Dedifferentiated amniotic fluid mesenchymal stem cell (primary cell): ENCODE data around the gene SP3.

Source experiments
- DNase-seq: peaks from one replicate; pipeline ENCODE4 v3.0.0-alpha.2; 2016; ENCODE audit errors: extremely low spot score

Gene SP3

DNA sequence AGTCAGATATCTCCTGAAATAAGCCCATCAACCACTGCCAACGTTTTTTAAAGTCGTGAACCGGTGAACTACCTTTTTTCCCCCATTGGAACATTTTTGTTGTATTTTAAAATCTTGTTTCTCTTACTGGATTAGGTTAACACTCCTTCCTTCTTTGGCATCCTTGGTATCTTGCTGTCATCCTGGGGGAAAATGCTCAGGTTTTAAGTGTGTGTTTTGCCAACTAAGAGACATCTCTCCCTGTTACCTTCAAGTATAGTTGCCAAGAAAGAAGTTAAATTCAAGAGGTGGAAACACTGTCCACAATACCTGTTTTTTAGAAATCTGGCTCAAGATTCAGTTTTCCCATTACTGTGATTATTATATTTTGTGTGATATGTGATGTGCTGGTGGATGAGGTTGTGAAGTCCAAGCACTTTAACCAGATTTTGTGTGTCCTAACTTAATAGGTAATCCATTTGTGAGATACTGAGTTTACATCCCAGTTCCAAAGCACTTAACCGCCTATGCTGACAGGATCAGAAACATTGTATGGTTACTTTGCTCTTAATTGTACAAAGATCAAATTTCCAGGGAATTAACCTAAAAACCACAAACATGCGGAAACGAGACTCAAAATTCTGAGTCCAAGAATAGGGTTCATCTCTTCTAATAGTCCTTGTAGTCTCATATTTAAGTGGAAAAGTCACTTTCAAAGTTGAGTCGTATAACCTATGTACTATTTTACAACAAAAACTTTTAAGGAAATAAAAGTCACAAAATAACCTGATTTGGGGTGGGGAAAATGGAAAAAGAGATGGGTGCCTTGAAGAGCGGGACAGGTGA lies 1.3 kb upstream of the SP3 start:
- DNase-seq = no peak

DNA sequence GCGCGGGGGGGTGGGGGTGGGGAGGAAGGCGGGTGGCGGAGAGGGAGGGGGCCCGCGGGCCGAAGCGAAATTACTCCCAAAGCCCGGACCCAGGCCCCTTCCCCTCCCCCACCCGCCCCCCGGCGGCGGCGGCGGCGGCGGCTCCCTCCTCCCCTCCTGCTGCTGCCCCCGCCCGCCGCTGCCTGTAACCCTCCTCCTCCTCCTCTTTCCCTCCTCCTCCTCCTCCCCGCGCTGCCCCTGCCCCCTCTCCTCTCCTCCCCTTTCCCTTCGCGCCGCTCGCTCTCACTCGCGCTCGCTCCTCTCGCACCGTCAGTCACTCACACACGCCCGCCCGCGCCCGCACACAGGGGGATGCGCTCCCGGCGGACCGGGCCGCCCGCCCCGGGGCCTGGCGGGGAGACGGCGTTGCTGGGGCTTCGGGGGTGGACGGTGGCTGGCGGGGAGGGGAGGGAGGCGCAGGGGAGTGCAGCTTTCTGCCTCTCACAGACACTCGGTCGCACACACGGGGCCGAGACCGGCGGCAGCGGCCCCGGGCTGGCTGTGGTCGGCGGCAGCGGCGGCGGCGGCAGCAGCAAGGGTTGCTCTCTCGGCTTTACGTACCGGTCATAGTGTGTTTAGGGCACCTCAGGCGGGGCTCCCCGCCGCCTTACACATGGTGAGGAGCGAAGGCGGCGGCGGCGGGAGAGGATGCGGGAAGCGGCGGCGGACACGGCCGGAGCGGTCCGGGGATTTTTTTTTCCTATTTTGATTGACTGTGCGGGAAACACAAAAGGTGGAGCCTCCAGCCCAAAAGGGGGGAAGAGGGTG lies 405 bp downstream of the SP3 start:
- DNase-seq = peak; percentile 75

DNA sequence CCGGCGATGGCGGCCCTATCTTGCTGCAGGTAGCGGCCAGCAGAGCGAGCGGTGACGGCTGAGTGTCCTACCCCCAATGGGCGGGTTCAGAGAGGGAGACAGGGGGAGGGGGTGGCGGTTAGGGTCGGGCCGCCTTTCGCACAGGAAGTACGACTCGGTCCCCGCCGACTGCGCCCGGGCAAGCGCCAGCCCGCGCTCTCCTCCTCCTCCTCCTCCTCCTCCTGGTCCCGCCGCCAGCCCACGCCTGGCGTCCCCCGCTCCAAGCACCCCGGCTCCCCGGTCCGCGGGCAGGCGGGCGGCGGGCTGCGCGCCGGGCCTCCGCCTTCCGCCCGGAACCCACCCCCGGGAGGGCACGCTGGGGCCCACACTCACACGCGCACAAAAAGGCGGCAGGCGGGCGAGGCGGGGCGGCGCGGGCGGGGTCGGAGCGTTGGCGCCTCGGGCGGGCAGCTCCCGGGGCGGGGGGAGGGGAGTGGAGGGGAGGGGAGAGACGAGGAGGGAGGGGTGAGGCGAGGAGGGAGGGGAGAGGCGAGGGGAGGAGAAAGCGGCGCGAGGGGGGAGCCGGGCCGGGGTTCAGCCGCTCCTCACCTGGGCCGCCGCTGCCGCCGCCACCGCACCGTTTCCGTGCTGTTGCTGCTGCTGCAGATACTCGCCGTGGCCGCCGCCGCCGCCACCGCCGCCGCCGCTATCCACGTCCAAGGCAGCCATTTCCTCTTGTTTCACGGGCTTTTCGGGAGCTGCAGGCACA lies 1.2 kb downstream of the SP3 start:
- DNase-seq = peak; percentile 49

DNA sequence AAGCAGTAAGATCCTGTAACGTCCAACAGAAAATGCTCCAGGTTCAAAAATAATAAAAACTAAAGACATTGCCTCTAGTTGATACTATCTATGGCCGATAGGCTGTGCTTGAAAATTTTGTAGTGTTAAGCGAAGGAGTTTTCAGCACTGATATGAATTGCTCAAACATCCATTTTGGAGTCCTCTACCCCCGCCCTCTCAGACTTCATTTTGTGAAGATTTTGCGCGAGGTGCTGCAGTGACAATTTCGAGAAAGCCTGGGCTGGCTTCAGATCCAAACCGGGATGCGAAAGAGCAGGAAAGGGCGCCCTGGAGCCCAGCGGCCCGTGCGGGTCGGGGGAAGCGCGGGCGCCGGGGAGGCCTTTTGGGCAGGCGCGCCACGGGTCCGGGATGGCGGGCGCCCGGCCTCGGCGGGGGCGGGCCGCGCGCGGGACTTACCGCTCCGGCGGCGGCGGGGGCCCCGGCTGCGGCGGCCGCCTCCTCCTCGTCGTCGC lies 1.8 kb downstream of the SP3 start:
- DNase-seq = peak; percentile 87

DNA sequence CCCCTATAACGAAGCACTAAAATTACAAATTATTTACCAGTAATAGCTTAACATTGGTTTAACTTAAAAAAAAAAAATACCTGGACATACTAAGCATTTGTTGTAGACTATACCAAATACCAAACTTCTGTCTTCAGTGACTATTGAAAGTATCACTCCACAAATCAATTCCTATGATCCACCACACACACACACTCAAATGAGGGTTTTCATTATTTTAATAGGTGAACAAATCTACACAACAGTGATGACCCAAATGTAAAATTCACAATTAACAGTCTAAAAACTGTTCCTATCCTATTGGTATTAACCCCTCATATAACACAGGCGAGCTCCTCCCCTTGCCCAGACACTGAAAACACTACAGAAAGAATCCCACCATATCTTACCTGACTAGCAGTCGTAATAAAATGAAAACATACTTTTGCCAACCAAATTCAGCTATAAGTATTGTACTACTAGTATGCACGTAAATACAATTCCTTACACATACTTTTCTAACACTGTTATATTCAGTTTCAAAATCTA lies 2.5 kb downstream of the SP3 start:
- DNase-seq = no peak

DNA sequence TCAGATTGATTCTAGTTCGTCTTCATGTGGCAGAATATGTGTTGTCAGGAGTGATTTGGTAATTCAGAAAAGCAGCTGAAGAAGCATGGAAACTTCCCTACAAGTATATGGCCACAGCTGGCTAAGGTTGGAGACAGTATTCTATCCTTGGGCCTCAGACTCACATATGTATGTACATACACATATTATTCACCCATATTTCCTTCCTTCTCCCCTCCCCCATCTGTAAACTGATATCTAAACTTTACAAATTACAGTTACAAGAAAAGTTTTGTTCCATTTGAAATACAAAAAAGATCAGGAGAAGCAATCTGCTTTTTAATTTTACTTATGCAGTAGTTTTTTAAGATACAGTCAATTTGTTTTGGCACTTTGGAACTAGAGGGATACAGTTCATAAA lies 3.1 kb downstream of the SP3 start:
- DNase-seq = no peak

DNA sequence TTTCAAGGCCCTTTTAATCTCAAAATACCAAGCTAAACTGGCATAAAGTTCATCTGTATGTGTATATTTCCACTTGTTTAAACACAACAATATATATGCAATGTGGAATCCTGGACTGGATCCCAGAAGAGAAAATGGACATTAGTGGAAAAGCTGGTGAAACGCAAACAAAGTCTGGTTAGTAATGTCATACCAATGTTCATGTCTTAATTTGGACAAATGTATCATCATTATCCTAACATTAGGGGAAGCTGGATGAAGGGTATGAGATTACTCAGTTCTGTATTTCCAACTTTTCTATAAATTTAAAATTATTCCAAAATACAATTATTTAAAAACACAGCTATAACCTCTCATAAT lies 3.8 kb downstream of the SP3 start:
- no peak for DNase-seq

DNA sequence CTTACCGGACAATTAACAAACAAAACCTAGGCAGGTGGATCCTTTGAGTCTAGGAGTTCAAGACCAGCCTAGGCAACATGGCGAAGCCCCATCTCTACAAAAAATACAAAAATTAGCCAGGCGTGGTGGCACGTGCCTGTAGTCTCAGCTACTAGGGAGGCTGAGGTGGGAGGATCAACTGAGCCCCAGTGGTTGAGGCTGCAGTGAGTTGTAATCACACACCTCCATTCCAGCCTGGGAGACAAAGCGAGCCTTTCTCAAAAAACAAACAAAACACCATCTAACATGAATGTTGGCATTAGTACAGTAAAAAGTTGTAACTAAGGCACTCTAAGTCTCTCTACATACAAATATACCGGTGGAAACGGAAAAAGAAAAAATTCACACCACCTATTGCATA lies 5.3 kb downstream of the SP3 start:
- no peak for DNase-seq

DNA sequence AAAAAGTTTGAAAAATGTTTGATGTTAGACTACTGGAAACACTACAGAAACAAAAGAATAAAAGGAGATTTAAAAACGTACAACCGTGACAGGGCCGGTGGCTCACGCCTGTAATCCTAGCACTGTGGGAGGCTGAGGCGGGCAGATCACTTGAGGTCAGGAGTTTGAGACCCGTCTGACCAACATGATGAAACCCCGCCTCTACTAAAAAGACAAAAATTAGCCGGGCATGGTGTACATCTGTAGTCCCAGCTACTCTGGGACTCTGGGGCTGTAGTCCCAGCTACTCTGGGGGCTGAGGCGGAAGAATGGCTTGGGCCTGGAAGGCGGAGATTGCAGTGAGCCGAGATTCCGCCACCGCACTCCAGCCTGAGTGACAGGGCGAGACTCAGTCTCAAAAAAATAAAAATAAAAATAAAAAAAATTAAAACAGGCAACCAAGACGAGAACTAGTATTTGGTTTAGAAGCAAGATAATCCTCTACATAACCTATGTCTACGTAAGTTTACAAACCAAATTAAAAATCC lies 5.8 kb downstream of the SP3 start:
- DNase-seq = no peak

DNA sequence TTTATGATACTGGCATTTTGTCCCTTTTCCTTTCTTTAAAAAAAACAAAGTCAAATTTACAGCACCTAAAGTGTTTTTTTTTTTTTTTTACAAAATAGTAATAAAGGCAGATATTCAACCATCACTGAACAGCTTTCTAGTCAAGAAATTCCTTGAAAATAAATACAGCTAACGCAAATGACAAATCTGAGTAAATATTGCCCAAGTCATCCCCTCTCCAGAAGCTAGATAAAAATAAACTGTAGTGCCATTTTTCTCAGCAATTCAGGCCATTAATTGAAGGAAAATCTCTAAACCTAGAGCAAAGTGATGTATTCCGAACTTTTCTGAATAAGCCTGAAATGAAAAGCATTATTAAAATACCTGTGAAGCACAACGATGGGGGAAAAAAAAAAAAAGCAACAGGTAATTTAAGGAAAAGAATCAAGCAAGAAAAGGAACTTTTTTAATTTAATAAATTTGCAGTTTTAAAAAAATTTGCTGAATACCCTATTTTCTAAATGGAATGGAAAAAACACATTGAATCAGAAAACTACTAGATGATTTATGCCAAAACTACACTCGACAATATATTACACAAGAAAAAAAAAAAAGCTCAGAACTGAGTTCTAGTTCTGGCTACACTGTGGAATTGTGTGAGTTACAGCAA lies 6.9 kb downstream of the SP3 start:
- DNase-seq = no peak

DNA sequence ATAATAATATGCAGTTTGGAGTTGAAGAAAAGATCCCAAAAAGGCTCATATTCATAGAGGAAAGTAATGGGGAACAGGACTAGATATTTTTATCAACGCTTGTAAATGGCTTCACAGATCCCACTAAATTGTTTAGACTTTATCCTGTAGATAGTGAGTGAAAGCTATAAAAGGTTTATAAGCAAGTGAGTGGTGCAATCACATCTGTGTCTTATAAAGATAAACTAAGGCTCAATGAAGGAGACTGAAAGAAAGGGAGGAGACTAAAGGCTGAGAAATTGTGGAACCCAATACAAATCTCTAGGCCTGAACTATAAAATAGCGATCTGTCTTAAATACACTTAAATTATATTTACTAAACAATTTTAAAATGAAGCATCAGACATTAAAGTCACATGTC lies 7.7 kb downstream of the SP3 start:
- no peak for DNase-seq

DNA sequence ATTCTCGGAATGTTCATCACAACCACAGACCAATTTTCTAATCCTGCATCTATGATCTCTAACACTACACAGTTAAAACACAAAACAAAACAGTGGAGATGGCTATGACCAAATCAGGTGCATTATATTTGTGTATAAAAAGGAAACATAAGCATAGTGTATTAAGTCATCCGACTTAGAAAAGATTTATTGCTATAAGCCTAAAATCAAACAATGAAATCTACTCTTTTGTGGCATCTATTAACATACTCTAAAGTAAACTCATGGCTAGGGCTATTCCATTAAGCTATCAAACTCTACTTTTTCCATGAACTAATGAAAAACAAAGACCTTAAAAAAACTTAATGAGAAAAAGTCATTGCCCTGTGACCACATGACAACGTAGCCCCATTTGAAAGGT lies 8.7 kb downstream of the SP3 start:
- DNase-seq = no peak

DNA sequence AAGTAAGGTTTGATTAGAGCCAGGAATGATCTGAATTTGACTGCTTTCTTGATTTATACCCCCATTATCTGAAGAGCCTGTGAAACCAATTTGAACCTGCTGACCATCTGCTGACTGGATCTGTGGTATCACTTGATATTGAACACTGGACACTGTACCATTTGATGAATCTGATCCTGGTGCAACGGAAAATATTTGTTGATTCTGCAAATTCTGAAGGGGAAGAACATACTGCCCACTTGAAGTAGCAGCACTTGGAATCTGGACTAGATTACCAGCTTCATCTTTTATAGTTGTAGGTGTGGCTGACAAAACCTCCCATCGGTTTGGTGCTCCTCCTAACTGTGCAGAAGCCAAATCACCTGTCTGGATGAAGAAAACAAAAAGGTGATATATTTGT lies 9.3 kb downstream of the SP3 start:
- no peak for DNase-seq

DNA sequence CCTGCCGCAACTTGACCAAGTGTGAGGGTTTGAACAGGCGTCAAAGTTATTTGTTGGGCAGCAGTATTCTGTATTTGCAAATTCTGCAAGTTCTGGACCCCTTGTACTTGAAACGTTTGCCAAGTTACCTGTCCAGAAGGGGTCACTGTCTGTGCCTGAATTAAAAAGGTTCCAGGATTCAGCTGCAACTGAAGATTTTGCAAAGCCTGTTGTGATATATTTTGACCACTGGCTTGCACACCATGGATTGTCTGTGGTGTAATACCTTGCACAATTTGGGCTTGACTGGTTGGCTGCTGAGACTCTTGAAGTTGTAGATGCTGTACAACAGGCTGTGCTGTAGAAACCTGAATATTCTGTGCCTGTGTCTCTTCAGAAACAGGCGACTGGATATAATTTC lies 10.2 kb downstream of the SP3 start:
- DNase-seq = no peak

DNA sequence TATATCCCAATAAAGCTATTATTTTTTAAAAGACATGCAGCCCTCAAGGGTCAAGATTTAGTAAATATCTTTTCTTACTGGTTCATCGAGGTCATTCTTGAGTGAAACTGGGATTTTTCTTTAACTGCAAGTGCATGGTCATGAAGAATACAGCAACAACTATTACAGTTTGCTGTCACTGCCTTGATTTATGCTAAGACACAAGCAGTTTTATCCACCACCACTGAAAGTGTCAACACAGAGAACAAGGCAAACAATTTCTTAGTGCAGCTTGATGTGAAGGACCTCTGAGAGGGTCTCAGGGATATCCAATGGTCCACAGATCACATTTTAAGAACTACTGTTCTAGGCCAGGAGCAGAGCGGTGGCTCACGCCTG lies 12.1 kb downstream of the SP3 start:
- DNase-seq = no peak

DNA sequence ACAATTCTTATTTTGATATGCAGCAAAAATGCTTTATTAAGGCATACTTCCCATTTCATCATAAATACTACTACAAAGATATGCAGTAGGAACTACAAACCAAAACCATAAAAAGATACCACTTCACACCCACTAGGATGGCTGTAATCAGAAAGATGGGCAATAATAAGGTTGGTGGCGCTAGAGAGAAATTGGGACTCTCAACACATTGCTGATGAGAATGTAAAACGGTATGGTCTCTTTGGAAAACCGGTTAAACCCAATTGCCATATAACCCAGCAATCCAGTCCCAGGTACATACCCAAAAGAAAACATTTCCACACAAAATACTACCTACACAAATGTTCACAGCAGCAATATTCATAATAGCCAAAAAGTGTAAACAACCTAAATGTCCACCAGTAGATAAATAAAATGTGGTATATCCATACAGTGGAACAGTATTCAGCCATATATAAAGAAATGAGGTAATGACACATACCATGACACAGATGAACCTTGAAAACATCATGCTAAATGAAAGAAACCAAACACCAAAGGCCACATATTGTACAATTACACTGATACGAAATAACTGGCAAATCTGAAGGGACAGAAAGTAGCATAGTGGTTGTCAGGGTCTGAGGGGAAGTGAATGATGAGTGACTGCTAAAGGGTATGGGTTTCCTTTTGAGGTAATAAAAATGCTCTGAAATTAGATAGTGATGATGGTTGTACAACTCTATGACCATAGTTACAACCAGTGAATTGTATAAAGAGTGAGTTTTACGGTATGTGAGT lies 12.7 kb downstream of the SP3 start:
- DNase-seq = no peak

DNA sequence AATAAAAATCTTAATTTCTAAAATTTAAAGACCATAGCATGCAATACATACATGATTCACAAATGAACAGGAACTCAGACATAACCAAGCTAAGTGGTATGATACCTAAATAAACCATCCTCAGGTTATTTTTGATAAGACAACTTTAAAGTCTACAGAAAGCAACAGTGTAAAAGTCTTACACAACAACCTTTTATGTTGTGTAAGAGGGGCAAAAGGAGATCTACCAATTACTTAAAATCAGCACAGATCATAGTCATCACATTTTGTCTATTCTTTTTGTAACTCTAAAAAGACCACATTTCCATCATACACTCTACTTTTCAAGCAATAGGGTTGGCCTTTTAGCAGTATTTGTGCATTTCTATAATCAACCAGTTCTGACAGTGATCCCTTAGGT lies 16.3 kb downstream of the SP3 start:
- no peak for DNase-seq

DNA sequence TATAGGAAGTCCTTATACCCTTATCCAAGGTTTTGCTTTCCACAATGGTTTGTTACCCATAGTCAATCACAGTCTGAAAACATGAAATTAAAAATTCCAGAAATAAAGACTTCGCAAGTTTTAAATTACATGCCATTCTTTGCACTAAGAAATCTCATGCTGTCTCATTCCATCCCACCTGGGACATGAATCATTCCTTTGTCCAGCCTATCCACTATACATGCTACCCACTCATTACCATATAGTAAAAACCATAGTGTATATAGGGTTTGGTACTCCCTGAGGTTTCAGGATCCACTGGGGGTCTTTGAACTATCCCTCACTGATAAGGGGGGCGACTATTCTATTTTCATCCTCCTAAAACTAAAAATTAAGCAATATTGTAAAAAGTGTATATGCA lies 17.0 kb downstream of the SP3 start:
- DNase-seq = no peak

DNA sequence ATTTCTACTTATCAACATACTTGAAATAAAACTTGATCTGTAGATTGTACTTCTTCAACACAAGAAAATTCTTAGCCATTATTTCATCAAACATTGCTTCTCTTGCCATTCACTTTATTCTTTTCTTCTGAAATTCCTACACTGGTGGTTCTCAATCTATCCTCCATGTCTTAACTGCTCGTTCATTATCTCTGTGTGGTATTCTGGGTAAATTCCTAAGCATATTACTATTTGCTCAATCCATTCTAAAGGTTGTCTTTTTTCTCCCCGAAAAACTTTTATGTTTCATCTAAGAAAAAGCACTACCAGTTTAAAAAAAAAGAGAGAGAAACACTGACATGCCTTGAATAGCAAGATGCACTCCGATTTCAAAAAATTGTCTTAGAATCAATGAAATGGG lies 18.0 kb downstream of the SP3 start:
- DNase-seq = no peak

DNA sequence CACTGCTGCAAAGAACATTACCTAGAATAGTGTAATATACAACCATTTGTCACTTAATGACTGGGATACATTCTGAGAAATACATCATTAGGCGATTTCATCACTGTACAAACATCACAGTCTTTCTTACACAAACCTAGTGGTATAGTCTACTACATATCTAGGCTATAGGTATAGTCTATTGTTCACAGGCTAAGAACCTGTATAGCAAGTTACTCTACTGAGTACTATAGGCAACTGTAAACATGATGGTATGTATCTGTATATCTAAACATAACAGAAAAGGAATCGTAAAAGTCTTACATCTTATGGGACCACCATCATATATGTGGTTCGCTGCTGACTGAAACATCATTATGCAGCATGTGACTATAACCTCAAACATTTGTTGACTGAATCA lies 21.4 kb downstream of the SP3 start:
- DNase-seq = no peak
